ENCODE data around the gene SPINT1. TPM values are rescaled to one million over a fixed set of nuclear protein-coding genes. Genes with fewer than 3 reads are reported as not detected.

Gene SPINT1
- total and polyA plus RNA-seq, 2 of the 13 experiments (the other 11 are each of a cell fraction or from before 2014, with no cell fraction given): 0.49 to 2.5 TPM

- TF ChIP-seq MLXIP (CRISPR knock-in tag; IDR thresholded peaks at IDR 0.05; ENCODE audit: borderline replicate concordance) (no peak), NFKBIZ (CRISPR knock-in tag; IDR thresholded peaks at IDR 0.05) (no peak), ZNF446 (CRISPR knock-in tag; IDR thresholded peaks at IDR 0.05) (no peak), KLF6 (CRISPR knock-in tag; IDR thresholded peaks at IDR 0.05) (0 out of 2 replicates have a peak, but pooled peaks have one; percentile 21), YEATS4 (CRISPR knock-in tag; IDR thresholded peaks at IDR 0.05; ENCODE audit: borderline replicate concordance) (peak; percentile 90; the same call in 1 of the 2 replicates), FIP1L1 (IDR thresholded peaks at IDR 0.05; ENCODE audit: borderline replicate concordance, insufficient read depth, low read depth, low read length) (no peak), CSRNP1 (CRISPR knock-in tag; IDR thresholded peaks at IDR 0.05) (peak; percentile 66; the same call in 1 of the 2 replicates), ATAD3A (CRISPR knock-in tag; IDR thresholded peaks at IDR 0.05) (no peak), SRY (CRISPR knock-in tag; IDR thresholded peaks at IDR 0.05) (no peak), ZNF782 (CRISPR knock-in tag; IDR thresholded peaks at IDR 0.05; ENCODE audit: borderline replicate concordance) (no peak), KDM5A (IDR thresholded peaks at IDR 0.05; ENCODE audit: borderline replicate concordance, low read length) (peak; percentile 81; the same call in 1 of the 2 replicates), MYPOP (CRISPR knock-in tag; IDR thresholded peaks at IDR 0.05) (peak; percentile 76; the same call in 1 of the 2 replicates), SP4 (CRISPR knock-in tag; IDR thresholded peaks at IDR 0.05) (no peak; the same call in none of the 2 replicates), ZNF550 (CRISPR knock-in tag; IDR thresholded peaks at IDR 0.05; ENCODE audit: borderline replicate concordance) (no peak), ZNF749 (CRISPR knock-in tag; IDR thresholded peaks at IDR 0.05; ENCODE audit: borderline replicate concordance) (no peak; the same call in 1 of the 2 replicates), ZNF577 (CRISPR knock-in tag; IDR thresholded peaks at IDR 0.05; ENCODE audit: borderline replicate concordance, low read depth) (no peak), BORCS8-MEF2B (CRISPR knock-in tag; IDR thresholded peaks at IDR 0.05) (peak; percentile 84; the same call in 1 of the 2 replicates), TP53 (CRISPR knock-in tag; conservative IDR thresholded peaks at IDR 0.05) (no peak), ZFP37 (CRISPR knock-in tag; IDR thresholded peaks at IDR 0.05; ENCODE audit: borderline replicate concordance) (no peak), ZNF546 (CRISPR knock-in tag; conservative IDR thresholded peaks at IDR 0.05) (peak; percentile 75; the same call in 1 of the 2 replicates), ZNF746 (CRISPR knock-in tag; IDR thresholded peaks at IDR 0.05) (no peak)
Measured at GRCh38 chr15:40893733-40894680, 50.2 kb downstream of the SPINT1 start, which contains the start of gene VPS18 (continued).
